ENCODE data around the gene APOA4.
A peak's percentile ranks its signal among the peaks of the same experiment; 100 is the strongest.

Gene APOA4

DNA sequence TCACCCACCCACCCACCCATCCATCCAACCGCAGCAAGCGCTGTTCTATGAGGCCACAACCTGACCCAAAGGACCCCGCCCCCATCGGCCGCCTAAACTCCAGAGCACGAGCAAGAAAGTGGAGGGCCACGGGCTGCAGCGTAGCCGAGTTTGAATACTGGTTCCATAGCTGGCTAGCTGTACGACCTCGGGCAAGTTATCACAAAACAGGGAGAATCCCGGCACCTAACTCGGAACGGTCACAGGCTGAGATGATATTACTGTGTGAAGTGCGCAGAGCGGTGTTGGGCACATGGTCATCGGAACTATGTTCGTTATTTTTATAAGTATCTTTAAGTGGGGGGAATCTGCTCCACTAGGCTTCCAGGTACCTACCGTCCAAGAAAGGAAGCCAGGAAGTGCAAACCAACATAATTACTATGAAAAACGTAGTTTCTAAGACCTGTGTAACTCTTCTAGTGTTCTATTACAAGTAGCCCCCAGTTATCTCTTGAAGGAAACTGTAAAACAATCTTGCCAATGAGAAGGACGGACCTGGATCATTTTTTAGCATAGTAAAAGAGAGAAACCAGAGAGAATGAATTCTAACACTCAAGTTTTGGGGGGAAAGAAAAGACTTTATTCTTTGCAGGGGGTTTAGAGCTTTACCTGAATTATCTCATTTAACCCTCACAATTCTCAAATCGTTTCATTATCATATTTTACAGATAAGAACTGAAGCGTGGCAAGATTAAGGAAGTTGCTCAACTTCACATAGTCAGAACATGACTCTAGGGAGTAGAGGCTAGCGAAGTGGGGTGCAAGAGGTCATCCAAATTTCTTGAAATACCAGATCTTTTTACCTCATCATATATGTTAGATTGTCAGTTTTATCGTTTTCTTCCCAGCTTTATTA is 49.7 kb downstream of the APOA4 start:
- peak in 1 of 3 experiments; percentile 66 for DNase-seq

DNA sequence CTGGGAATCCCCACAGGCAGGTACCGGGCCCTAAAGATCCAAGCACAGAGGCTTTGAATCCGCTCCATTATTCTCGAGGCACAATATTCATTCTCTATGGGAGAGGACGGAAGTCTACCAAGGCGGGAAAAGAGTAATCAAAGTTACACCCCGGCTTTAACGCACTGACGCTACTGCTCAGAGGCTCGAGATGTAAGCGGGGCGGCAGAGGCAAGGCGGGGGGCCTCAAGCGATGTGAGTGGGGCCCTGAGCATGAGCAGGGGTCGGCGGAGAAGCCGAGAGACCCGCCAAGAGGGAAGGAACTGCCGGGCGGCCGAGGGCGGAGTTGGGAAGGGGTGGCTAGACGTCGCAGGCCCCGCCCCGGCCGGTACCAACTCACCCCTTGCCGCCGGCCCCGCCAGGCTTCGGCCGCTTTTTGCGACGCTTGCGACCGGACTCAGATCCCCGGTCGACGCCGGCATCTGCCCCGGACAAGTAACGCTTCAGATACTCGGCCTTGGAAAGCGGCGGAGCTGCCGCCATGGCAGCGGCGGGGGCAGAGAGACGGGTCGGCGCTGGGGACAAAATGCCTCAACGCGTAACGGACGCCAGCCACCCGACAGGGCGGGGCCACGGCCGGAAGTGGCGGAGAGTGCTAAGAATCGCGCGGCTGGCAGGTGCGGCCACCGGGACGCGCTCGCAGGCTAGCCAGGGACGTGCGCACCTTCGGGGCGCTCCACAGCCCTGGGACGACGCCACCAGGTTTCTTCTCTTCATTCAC is 50.5 kb downstream of the APOA4 start, which contains the start of gene BUD13:
BUD13 (minus strand) TSS at position 545 of the 760 bp plus-strand sequence; CDS start at position 522, 23 bp downstream.
- peak; percentile 91 to 95 (median 94) for DNase-seq

DNA sequence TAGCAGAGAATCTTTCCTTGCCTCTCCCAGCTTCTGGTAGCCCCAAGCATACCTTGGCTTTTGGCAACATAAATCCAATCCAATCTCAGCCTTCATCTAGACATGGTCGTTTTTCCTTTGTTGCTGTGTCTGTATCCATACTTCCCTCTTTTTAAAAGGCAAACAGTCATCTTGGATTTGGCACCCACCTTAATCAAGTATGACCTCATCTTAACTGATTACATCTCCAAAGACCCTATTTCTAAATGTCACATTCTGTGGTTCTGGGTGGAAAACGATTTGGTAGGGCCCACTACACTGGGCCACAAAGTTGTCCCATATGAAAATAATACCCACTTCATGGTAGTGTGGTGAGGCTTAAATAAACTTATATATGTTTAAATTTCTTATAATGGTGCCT is 51.2 kb downstream of the APOA4 start:
- peak in 1 of 3 experiments; percentile 40 for DNase-seq

Data from NCI-H1417 (cell line).